Spleen (tissue), 11 donors: ENCODE data around the gene PCBP3. TPM values are rescaled to one million over a fixed set of nuclear protein-coding genes. Genes with fewer than 3 reads are reported as not detected.

Experiments
- DNase-seq: peaks from one replicate; pipeline ENCODE4 v3.0.0-alpha.2; 2020
- H3K27ac ChIP-seq, 8 donors: fragments of 200-600 bp; sonication (generic) in 7 of 8; 1 replicate in 4 of 8; 2 replicates in 4 of 8; pipeline versions ENCODE4 v1.5.0 to v1.8.0; 2016 to 2021; ENCODE audit warnings: inconsistent platforms in 4 of 8, mild to moderate bottlenecking in 4 of 8, moderate library complexity in 1 of 8
- H3K27me3 ChIP-seq, 7 donors: fragments of 200-600 bp; sonication (generic) in 6 of 7; replicated peaks in 1 of 7; 1 replicate in 4 of 7; 2 replicates in 3 of 7; pipeline versions ENCODE4 v1.5.0 to v1.8.0; 2016 to 2021; ENCODE audit warnings: inconsistent platforms in 3 of 7, mild to moderate bottlenecking in 1 of 7
- H3K36me3 ChIP-seq, 6 donors: fragments of 200-600 bp; sonication (generic) in 5 of 6; 1 replicate in 4 of 6; 2 replicates in 2 of 6; pipeline versions ENCODE4 v1.5.0 to v1.8.0; 2016 to 2021; ENCODE audit warnings: inconsistent platforms in 2 of 6
- H3K4me1 ChIP-seq, 6 donors: fragments of 200-600 bp; sonication (generic) in 5 of 6; 1 replicate in 3 of 6; 2 replicates in 3 of 6; pipeline versions ENCODE4 v1.5.0 to v1.8.0; 2016 to 2021; ENCODE audit warnings: inconsistent platforms in 3 of 6
- H3K4me3 ChIP-seq, 8 donors: fragments of 200-600 bp; sonication (generic) in 7 of 8; 1 replicate in 4 of 8; 2 replicates in 4 of 8; pipeline versions ENCODE4 v1.5.0 to v1.8.0; 2016 to 2021; ENCODE audit warnings: inconsistent platforms in 4 of 8, mild to moderate bottlenecking in 4 of 8, moderate library complexity in 2 of 8
- H3K9me3 ChIP-seq, 8 donors: fragments of 200-600 bp; sonication (generic) in 7 of 8; 1 replicate in 4 of 8; 2 replicates in 4 of 8; pipeline versions ENCODE4 v1.5.0 to v1.8.0; 2016 to 2021; ENCODE audit warnings: inconsistent platforms in 4 of 8
- CTCF ChIP-seq, 11 experiments: fragments of 200-600 bp in 7 of 11; fragments of 450-650 bp in 4 of 11; sonication (generic) in 4 of 11; IDR thresholded peaks in 8 of 11; conservative IDR thresholded peaks in 3 of 11; 1 replicate in 7 of 11; 2 replicates in 4 of 11; pipeline versions ENCODE4 v1.4.0 to v1.8.0; 2016 to 2021; ENCODE audit warnings: antibody characterized with exemption in 11 of 11, inconsistent platforms in 4 of 11, mild to moderate bottlenecking in 1 of 11
- POLR2A ChIP-seq, 3 donors: fragments of 450-650 bp; IDR thresholded peaks; one replicate each; pipeline ENCODE4 v1.5.1; 2017; ENCODE audit warnings: antibody characterized with exemption in 3 of 3, mild to moderate bottlenecking in 1 of 3
- POLR2AphosphoS5 ChIP-seq, 3 donors: sonication (generic); formaldehyde crosslinking; IDR thresholded peaks; one replicate each; pipeline ENCODE4 v1.5.1; 2017; ENCODE audit warnings: antibody characterized with exemption in 3 of 3
- WGBS, 5 donors: extraction: QIAGEN DNeasy Blood & Tissue Kit in 3 of 5; methylation state at CpG; one replicate each; pipeline versions ENCODE4 v1.1.5 to v1.1.7; 2013 to 2018; 5-methylcytosine and 5-hydroxymethylcytosine counted together
- intact Hi-C: fragments of 100-400 bp; cut with DNase I; formaldehyde crosslinking; loops from one replicate; pipeline ENCODE4 v1.15.0; 2023; ENCODE audit warnings: low total_unique reads
- polyA plus RNA-seq, 3 donors: library from polyadenylated mRNA; stranded (reverse); fragments of 200-250 nt; gene quantifications; one replicate each; pipeline ENCODE4 v1.2.1, GENCODE V29; 2013
- total RNA-seq, 7 donors: library from RNA; depleted of rRNA in 3 of 7; stranded (reverse); fragments of >200 nt in 3 of 7; fragmentation: NEBNext Ultra II Directional in 4 of 7; extraction: Animal tissue kit (Norgen Biotek cat#: 25700) in 4 of 7; gene quantifications; one replicate each; pipeline versions ENCODE4 v1.1.0 to v1.2.1, GENCODE V29; 2016 to 2021
- donor health status: healthy with polysubstance abuse.
- donor health status: DM: no; HTN: no; CAD: no; lungs with moderate emphysema.
- donor health status: DM: no; HTN: no; CAD: no.
- donor health status: Bipolar disorder and iron deficiency.
- donor health status: healthy.
- donor health status: DM: no; HTN: no; CAD: no.
- donor health status: DM: yes; HTN: yes; CAD: no.

The PCBP3 gene
- total and polyA plus RNA-seq, 10 donors = 4.2 to 31.6 (median 15.2) TPM

GRCh38 chr21:45898781-45899180 is 255.3 kb downstream of the PCBP3 start:
- 61 to 87% (median 77%) methylated on average over 22 to 24 of the region's 24 CpGs for WGBS, 5 donors
- Histone ChIP-seq H3K4me3 (no peak overlapping the region), H3K4me1 (peaks cover 0 to 13% (median 10%) of the 10 kb centered on the region in 6 donors), H3K27ac (no peak overlapping the region), H3K36me3 (peaks cover 0 to 37% (median 3%) of the 10 kb centered on the region in 6 donors), H3K9me3 (no peaks in the 10 kb centered on the region), H3K27me3 (no peaks in the 10 kb centered on the region)
- peak; percentile 48 for DNase-seq
- intact Hi-C loops = no loop called here
- TF ChIP-seq CTCF (IDR thresholded peaks at IDR 0.05 in 8 of 11, conservative IDR thresholded peaks at IDR 0.05 in 3 of 11) = no peak
- no peak for TF ChIP-seq POLR2A (IDR thresholded peaks at IDR 0.05)
- no peak for TF ChIP-seq POLR2AphosphoS5 (IDR thresholded peaks at IDR 0.05)

- no peak overlapping the region for H3K4me3 ChIP-seq
- H3K27ac ChIP-seq = no peak overlapping the region
- intact Hi-C loops = no loop called here
- WGBS, 5 donors = 82 to 92% (median 86%) methylated on average over 14 to 17 of the region's 17 CpGs
- H3K36me3 ChIP-seq = peaks cover 0 to 43% (median 3%) of the 10 kb centered on the region in 6 donors
- H3K27me3 ChIP-seq = no peaks in the 10 kb centered on the region
- peaks cover 0 to 6% (median 3%) of the 10 kb centered on the region in 6 donors for H3K4me1 ChIP-seq
- TF ChIP-seq POLR2A (IDR thresholded peaks at IDR 0.05) = no peak
- no peak for TF ChIP-seq CTCF (IDR thresholded peaks at IDR 0.05 in 8 of 11, conservative IDR thresholded peaks at IDR 0.05 in 3 of 11)
- no peak for TF ChIP-seq POLR2AphosphoS5 (IDR thresholded peaks at IDR 0.05)
- H3K9me3 ChIP-seq = no peaks in the 10 kb centered on the region
- DNase-seq = peak; percentile 45
Observed at GRCh38 chr21:45899317-45900033, 255.9 kb downstream of the PCBP3 start.

- no peaks in the 10 kb centered on the region for H3K9me3 ChIP-seq
- TF ChIP-seq POLR2AphosphoS5 (IDR thresholded peaks at IDR 0.05) (no peak), POLR2A (IDR thresholded peaks at IDR 0.05) (no peak), CTCF (IDR thresholded peaks at IDR 0.05 in 8 of 11, conservative IDR thresholded peaks at IDR 0.05 in 3 of 11) (no peak)
- DNase-seq = peak; percentile 71
- WGBS, 5 donors = 86 to 94% (median 92%) methylated on average over 26 to 27 of the region's 27 CpGs
- H3K4me1 ChIP-seq = no peaks in the 10 kb centered on the region
- no peak overlapping the region for H3K4me3 ChIP-seq
- H3K27me3 ChIP-seq = no peaks in the 10 kb centered on the region
- no peak overlapping the region for H3K27ac ChIP-seq
- H3K36me3 ChIP-seq = peaks cover 0 to 51% (median 3%) of the 10 kb centered on the region in 6 donors
- intact Hi-C loops = no loop called here
Observed at GRCh38 chr21:45900034-45900868, 256.7 kb downstream of the PCBP3 start.
